GM23248 (cell line): Measurements from ENCODE around the gene CNTNAP5.

ENCODE experiments used
- EZH2 ChIP-seq: fragments of 200-600 bp; sonication (generic); IDR thresholded peaks from 2 replicates; pipeline ENCODE4 v1.6.1; 2018; ENCODE audit warnings: antibody characterized with exemption, mild to moderate bottlenecking; ENCODE audit not compliant: insufficient read depth, poor library complexity, severe bottlenecking
- EZH2phosphoT487 ChIP-seq: fragments of 200-600 bp; sonication (generic); IDR thresholded peaks from 2 replicates; pipeline ENCODE4 v1.6.1; 2018; ENCODE audit warnings: antibody characterized with exemption, moderate library complexity, mild to moderate bottlenecking, low read depth; ENCODE audit not compliant: insufficient read depth

DNA sequence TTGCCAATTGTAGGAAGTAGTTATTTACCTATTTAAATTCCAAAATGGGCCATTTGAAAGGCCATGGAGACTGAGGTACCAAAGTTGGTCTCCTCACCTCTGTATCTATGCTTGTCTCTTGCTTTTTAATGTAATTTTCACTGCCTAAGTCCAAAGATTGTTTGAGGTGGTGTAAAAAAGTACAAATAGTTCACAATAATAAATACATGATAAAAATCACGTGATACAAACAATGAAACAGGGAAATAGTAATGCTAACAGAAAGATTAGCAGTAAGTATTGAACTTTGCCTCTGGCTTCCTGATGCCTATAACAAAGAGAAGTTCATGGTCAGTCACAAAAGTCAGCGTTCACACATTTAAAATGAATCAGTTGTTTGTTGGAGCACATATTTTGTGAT lies 67.6 kb downstream of the CNTNAP5 start:
- TF ChIP-seq EZH2 (no peak), EZH2phosphoT487 (no peak)
